Pons (tissue), 1 donor: ENCODE measurements around the gene CHIT1.
"Not testable (repeated sequence)": the region's sequence is repeated elsewhere in the genome, so short reads cannot be mapped to it uniquely, and the experiment has no call there.

Experiments used
- DNase-seq: peaks from one replicate; pipeline ENCODE4 v3.0.0-alpha.2; 2016; ENCODE audit warnings: low spot score

The CHIT1 gene

GRCh38 chr1:203229471-203230135 is at the start of gene CHIT1:
TSS of gene CHIT1 (minus strand) at chr1:203229673. CDS start at chr1:203229636, 37 bp downstream.
- no peak for DNase-seq

- DNase-seq, result no peak
Measured at GRCh38 chr1:203278885-203279406, 49.5 kb upstream of the CHIT1 start.

GRCh38 chr1:203278082-203278884 is 48.8 kb upstream of the CHIT1 start:
- peak; percentile 96 for DNase-seq

- DNase-seq, result no peak
Measured at GRCh38 chr1:203276916-203277545, 47.6 kb upstream of the CHIT1 start.

- DNase-seq, result no peak
Measured at GRCh38 chr1:203276408-203276807, 46.9 kb upstream of the CHIT1 start.

- no peak for DNase-seq
Measured at GRCh38 chr1:203275656-203276272, 46.3 kb upstream of the CHIT1 start.

GRCh38 chr1:203274603-203275381 is 45.3 kb upstream of the CHIT1 start:
- DNase-seq, result peak; percentile 97

GRCh38 chr1:203273869-203274602 is 44.6 kb upstream of the CHIT1 start:
- DNase-seq, result peak; percentile 78

GRCh38 chr1:203273206-203273868 is 43.9 kb upstream of the CHIT1 start:
- DNase-seq, result peak; percentile 91

- no peak for DNase-seq
Measured at GRCh38 chr1:203272633-203273205, 43.2 kb upstream of the CHIT1 start.

- no peak for DNase-seq
Measured at GRCh38 chr1:203271962-203272632, 42.6 kb upstream of the CHIT1 start.

GRCh38 chr1:203271018-203271743 is 41.7 kb upstream of the CHIT1 start:
- DNase-seq, result peak; percentile 73

- DNase-seq, result no peak
Measured at GRCh38 chr1:203270448-203270847, 41.0 kb upstream of the CHIT1 start.

- no peak for DNase-seq
Measured at GRCh38 chr1:203269654-203270020, 40.2 kb upstream of the CHIT1 start.

GRCh38 chr1:203268901-203269653 is 39.6 kb upstream of the CHIT1 start:
- peak; percentile 91 for DNase-seq

GRCh38 chr1:203267912-203268311 is 38.4 kb upstream of the CHIT1 start:
- no peak for DNase-seq

- peak; percentile 97 for DNase-seq
Measured at GRCh38 chr1:203267347-203267846, 37.9 kb upstream of the CHIT1 start.

- not testable (repeated sequence) for DNase-seq
Measured at GRCh38 chr1:203266140-203266539, 36.7 kb upstream of the CHIT1 start.
